Immature natural killer cell (primary cell): ENCODE data around the gene METAP2. TPM values are rescaled to one million over a fixed set of nuclear protein-coding genes. Genes with fewer than 3 reads are reported as not detected.
"Not testable (repeated sequence)": the region's sequence is repeated elsewhere in the genome, so short reads cannot be mapped to it uniquely, and the experiment has no call there.

Source experiments
- DNase-seq, 3 donors: peaks; one replicate each; pipeline ENCODE4 v3.0.0; 2022; ENCODE audit warnings: mixed read lengths in 1 of 3
- H3K27ac Mint-ChIP-seq, 6 donors: one replicate each; pipeline ENCODE4 v1.8.0; 2020; ENCODE audit warnings: mixed read lengths in 6 of 6, mild to moderate bottlenecking in 5 of 6, inconsistent platforms in 4 of 6, moderate library complexity in 3 of 6
- H3K27me3 Mint-ChIP-seq, 3 donors: one replicate each; pipeline ENCODE4 v1.8.0; 2020 to 2021; ENCODE audit warnings: low read depth in 3 of 3, mild to moderate bottlenecking in 3 of 3, mixed read lengths in 3 of 3, moderate library complexity in 3 of 3, inconsistent platforms in 1 of 3
- H3K36me3 Mint-ChIP-seq, 3 donors: one replicate each; pipeline ENCODE4 v1.8.0; 2020; ENCODE audit warnings: mixed read lengths in 3 of 3, inconsistent platforms in 2 of 3, mild to moderate bottlenecking in 2 of 3
- H3K4me1 Mint-ChIP-seq, 2 donors: one replicate each; pipeline ENCODE4 v1.8.0; 2020; ENCODE audit warnings: inconsistent platforms in 2 of 2, mild to moderate bottlenecking in 2 of 2, mixed read lengths in 2 of 2, moderate library complexity in 1 of 2
- H3K4me3 Mint-ChIP-seq, 5 donors: one replicate each; pipeline ENCODE4 v1.8.0; 2020; ENCODE audit warnings: mild to moderate bottlenecking in 5 of 5, mixed read lengths in 5 of 5, inconsistent platforms in 3 of 5, moderate library complexity in 3 of 5
- H3K9me3 Mint-ChIP-seq, 6 donors: one replicate each; pipeline ENCODE4 v1.8.0; 2020; ENCODE audit warnings: mild to moderate bottlenecking in 6 of 6, mixed read lengths in 6 of 6, inconsistent platforms in 4 of 6, moderate library complexity in 3 of 6
- polyA plus RNA-seq, 3 donors: library from polyadenylated mRNA; unstranded; fragments of 300-500 nt; fragmentation: Illumina TruSeq; gene quantifications; one replicate each; pipeline ENCODE4 v1.2.3, GENCODE V29; 2021

METAP2 gene
- 10 to 100 TPM; 26.8 to 47.5 (median 35.3) TPM for polyA plus RNA-seq

DNA sequence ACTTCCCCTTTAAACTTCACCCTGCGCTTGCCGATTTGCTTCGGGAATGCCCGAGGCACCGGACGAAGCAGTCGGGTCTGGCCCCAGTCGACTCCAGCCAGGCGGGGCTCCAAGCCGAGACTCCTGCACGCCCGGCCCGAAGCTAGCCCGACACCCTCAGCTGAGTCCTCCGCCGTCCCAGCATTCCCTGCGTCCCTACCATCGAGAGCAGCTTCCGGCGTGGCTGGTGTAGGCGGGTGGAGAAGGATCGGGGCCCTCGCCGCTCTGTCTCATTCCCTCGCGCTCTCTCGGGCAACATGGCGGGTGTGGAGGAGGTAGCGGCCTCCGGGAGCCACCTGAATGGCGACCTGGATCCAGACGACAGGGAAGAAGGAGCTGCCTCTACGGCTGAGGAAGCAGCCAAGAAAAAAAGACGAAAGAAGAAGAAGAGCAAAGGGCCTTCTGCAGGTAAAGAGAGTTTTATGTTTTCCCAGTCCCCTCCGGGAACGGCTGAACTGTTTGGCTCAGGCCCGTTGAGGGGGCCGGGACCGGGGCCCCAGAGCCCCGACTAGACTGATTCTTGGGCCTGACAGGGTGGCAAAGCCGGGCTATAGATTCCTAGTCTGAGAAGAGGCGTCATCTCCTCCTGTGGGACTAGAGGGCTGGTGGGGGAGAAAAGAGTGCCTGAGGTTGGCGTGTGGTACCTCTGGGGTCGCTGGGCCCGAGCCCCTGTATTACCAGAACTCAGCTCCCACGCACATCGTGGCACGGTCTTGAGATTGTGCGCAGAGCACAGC, at the start of gene METAP2:
TSS of gene METAP2 (plus strand) at position 269 of the 776 bp plus-strand sequence. CDS start at position 297, 28 bp downstream.
- Mint-ChIP-seq H3K9me3 (no peaks in the 10 kb centered on the region), H3K4me3 (peak within 1 kb of the TSS; percentile 100), H3K4me1 (peaks cover 46 to 60% of the 10 kb centered on the region in 2 donors), H3K36me3 (peaks cover 10 to 16% (median 12%) of the 10 kb centered on the region in 3 donors), H3K27ac (peak within 1 kb of the TSS; percentile 97 to 100 (median 98)), H3K27me3 (peaks cover 2 to 7% (median 3%) of the 10 kb centered on the region in 3 donors)
- DNase-seq, result peak; percentile 82 to 85 (median 82)

DNA sequence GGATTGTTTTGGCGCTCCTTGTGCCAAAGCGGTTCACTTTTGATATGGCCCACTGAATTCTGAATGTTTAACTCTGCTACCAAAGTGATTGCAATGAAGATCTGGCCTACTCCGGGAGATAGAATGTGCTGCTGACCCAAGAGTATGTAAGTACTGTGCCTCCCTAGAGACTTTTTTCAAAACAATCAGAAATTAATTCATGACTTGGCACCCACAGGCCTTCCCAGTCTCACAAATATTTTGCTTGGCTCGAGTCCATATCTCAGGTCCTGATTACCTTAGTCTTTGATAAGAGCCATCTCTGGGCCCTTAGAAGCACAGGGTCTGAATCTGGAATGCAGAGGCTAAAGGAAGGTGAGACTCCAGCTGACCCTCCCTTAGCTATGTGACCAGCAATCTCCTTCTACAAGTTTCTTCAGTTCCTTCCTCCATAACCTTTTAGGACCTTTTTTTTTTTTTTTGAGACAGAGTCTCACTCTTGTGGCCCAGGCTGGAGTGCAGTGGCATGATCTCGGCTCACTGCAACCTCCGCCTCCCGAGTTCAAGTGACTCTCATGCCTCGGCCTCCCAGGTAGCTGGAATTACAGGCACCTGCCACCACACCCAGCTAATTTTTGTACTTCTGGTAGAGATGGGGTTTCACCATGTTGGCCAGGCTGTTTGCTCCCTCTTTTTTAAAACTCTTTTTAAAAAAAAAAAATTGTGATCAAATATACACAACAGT, 49.5 kb upstream of the METAP2 start:
- no peaks in the 10 kb centered on the region for H3K9me3 Mint-ChIP-seq
- no peak overlapping the region for H3K4me3 Mint-ChIP-seq
- peaks cover 0 to 3% (median 2%) of the 10 kb centered on the region in 3 donors for H3K27me3 Mint-ChIP-seq

DNA sequence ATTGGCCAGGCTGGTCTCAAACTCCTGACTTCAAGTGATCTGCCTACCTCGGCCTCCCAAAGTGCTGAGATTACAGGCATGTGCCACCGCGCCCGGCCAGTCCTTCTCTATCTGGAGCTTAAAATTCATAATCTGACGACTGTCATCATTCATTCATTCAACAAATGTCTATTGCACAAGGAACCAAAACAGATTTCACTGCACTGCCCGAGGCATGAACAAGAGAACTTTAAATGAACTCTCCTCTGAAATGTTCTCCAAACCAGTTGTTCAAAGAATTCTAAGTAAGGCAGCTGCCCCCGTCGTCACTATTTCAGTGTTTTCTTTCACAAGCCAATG, 44.8 kb upstream of the METAP2 start:
- H3K27me3 Mint-ChIP-seq, result peaks cover 3 to 7% (median 5%) of the 10 kb centered on the region in 3 donors
- H3K36me3 Mint-ChIP-seq, result no peaks in the 10 kb centered on the region
- no peak overlapping the region for H3K4me3 Mint-ChIP-seq
- no peak overlapping the region for H3K27ac Mint-ChIP-seq
- no peaks in the 10 kb centered on the region for H3K9me3 Mint-ChIP-seq
- H3K4me1 Mint-ChIP-seq, result peaks cover 0 to 7% of the 10 kb centered on the region in 2 donors
- DNase-seq, result no peak

More for the DNA sequence above, 49.5 kb upstream of the METAP2 start:
- H3K27ac Mint-ChIP-seq, result no peak overlapping the region
- H3K4me1 Mint-ChIP-seq, result peaks cover 0 to 7% of the 10 kb centered on the region in 2 donors
- no peak for DNase-seq
- H3K36me3 Mint-ChIP-seq, result no peaks in the 10 kb centered on the region

DNA sequence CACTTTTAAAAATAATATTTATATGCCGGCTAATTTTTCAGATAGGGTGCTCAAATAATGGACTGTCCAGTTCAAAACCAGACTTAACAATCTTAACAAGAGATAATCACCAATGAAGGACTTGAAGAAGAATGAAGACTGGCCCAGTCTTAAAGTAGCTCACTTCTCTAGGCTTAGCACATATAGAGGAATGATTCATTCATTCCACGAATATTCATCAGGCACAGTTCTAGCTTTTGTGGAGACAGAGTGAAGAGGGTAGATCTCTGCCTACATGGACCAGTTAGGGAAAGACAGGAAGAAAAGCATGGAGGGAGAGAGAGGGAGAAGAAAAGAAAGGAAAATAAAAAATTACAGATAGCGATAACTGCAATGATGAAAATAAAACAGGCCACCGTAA, 42.8 kb upstream of the METAP2 start:
- Mint-ChIP-seq H3K9me3 (no peaks in the 10 kb centered on the region), H3K4me1 (peaks cover 0 to 7% of the 10 kb centered on the region in 2 donors), H3K27me3 (peaks cover 3 to 7% (median 7%) of the 10 kb centered on the region in 3 donors), H3K4me3 (no peak overlapping the region), H3K27ac (no peak overlapping the region), H3K36me3 (no peaks in the 10 kb centered on the region)
- no peak for DNase-seq

GRCh38 chr12:95435355-95435754, 38.6 kb upstream of the METAP2 start:
- DNase-seq, result no peak
- Mint-ChIP-seq H3K4me3 (no peak overlapping the region), H3K9me3 (no peaks in the 10 kb centered on the region), H3K27ac (no peak overlapping the region), H3K27me3 (peaks cover 0 to 9% (median 6%) of the 10 kb centered on the region in 3 donors), H3K36me3 (no peaks in the 10 kb centered on the region), H3K4me1 (no peaks in the 10 kb centered on the region)

DNA sequence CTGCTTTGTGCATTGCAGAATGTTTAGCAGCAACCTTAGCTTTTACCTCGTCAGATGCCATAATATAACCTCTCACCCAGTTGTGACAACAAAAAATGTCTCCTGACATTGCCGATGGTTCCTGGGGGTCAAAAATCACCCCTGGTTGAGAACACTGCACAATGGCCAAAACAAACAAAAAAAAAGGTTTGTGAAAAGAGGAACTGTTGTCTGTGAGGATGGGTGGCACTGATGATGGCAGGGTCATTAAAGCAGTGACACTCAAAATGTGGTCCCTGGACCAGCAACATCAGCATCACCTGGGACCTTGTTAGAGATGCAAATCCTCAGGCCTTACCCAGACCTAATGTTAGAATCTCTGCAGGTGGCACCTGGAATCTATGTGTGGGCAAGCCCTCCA, 36.4 kb upstream of the METAP2 start:
- DNase-seq, result no peak
- no peaks in the 10 kb centered on the region for H3K9me3 Mint-ChIP-seq
- H3K4me1 Mint-ChIP-seq, result no peaks in the 10 kb centered on the region
- H3K27ac Mint-ChIP-seq, result no peak overlapping the region
- no peak overlapping the region for H3K4me3 Mint-ChIP-seq
- H3K36me3 Mint-ChIP-seq, result no peaks in the 10 kb centered on the region
- H3K27me3 Mint-ChIP-seq, result peaks cover 0 to 11% (median 2%) of the 10 kb centered on the region in 3 donors

GRCh38 chr12:95439461-95440230, 34.3 kb upstream of the METAP2 start:
- Mint-ChIP-seq H3K27ac (peak overlapping the region in 1 of 6 donors; percentile 37), H3K36me3 (no peaks in the 10 kb centered on the region), H3K4me3 (no peak overlapping the region), H3K27me3 (peaks cover 0 to 10% (median 2%) of the 10 kb centered on the region in 3 donors), H3K9me3 (no peaks in the 10 kb centered on the region), H3K4me1 (no peaks in the 10 kb centered on the region)
- DNase-seq, result no peak

DNA sequence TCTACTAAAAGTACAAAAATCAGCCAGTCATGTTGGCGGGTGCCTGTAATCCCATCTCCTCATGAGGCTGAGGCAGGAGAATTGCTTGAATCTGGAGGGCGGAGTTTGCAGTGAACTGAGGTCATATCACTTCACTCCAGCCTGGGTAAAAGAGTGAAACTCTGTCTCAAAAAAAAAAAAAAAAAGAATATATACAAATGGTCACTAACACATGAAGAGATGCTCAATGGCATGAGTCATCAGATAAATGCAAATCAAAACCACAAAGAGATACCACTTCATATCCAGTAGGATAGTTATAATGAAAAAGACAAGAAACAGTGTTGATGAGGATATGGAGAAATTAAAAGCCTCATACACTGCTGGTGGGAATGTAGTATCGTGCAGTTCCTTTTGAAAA, 33.6 kb upstream of the METAP2 start:
- Mint-ChIP-seq H3K27ac (no peak overlapping the region), H3K4me1 (no peaks in the 10 kb centered on the region), H3K36me3 (no peaks in the 10 kb centered on the region), H3K4me3 (no peak overlapping the region), H3K27me3 (peaks cover 0 to 13% (median 2%) of the 10 kb centered on the region in 3 donors), H3K9me3 (no peaks in the 10 kb centered on the region)
- DNase-seq, result no peak

DNA sequence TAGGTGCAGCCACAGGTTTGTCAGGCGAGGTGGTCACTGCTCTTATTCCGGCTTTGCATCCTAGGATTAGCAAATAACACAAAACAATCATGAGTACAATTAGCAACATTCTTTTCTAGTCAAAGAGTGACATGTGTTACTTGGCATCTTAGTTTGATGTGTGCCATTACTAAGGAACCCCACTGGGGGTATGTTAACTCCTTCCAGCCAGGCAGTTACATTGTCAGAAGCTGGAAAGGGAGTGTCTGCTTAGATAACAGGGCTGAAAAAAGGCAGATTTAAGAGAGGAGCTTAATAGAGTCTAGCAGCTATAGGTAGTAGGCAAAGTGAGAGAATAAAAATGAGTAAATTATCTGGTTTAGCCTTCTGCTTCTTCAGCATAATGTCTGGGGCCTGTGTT, 30.5 kb upstream of the METAP2 start:
- no peaks in the 10 kb centered on the region for H3K36me3 Mint-ChIP-seq
- no peaks in the 10 kb centered on the region for H3K9me3 Mint-ChIP-seq
- no peaks in the 10 kb centered on the region for H3K4me1 Mint-ChIP-seq
- no peak overlapping the region for H3K4me3 Mint-ChIP-seq
- peaks cover 2 to 15% (median 3%) of the 10 kb centered on the region in 3 donors for H3K27me3 Mint-ChIP-seq
- no peak overlapping the region for H3K27ac Mint-ChIP-seq
- DNase-seq, result no peak

- H3K27me3 Mint-ChIP-seq, result peaks cover 3 to 17% (median 3%) of the 10 kb centered on the region in 3 donors
- H3K36me3 Mint-ChIP-seq, H3K4me1 Mint-ChIP-seq, DNase-seq, H3K27ac Mint-ChIP-seq, H3K4me3 Mint-ChIP-seq, H3K9me3 Mint-ChIP-seq: not testable (repeated sequence)
Measured at GRCh38 chr12:95445099-95445498, 28.9 kb upstream of the METAP2 start.

GRCh38 chr12:95445884-95446505, 28.0 kb upstream of the METAP2 start:
- no peaks in the 10 kb centered on the region for H3K4me1 Mint-ChIP-seq

GRCh38 chr12:95446506-95446900, 27.4 kb upstream of the METAP2 start:
- Mint-ChIP-seq H3K4me3 (no peak overlapping the region), H3K27me3 (peaks cover 3 to 27% (median 4%) of the 10 kb centered on the region in 3 donors), H3K27ac (no peak overlapping the region), H3K4me1 (no peaks in the 10 kb centered on the region), H3K36me3 (no peaks in the 10 kb centered on the region), H3K9me3 (no peaks in the 10 kb centered on the region)
- no peak for DNase-seq

More at GRCh38 chr12:95445884-95446505, 28.0 kb upstream of the METAP2 start:
- Mint-ChIP-seq H3K4me3 (no peak overlapping the region), H3K27ac (no peak overlapping the region), H3K36me3 (no peaks in the 10 kb centered on the region), H3K9me3 (no peaks in the 10 kb centered on the region), H3K27me3 (peaks cover 3 to 26% (median 4%) of the 10 kb centered on the region in 3 donors)
- no peak for DNase-seq

DNA sequence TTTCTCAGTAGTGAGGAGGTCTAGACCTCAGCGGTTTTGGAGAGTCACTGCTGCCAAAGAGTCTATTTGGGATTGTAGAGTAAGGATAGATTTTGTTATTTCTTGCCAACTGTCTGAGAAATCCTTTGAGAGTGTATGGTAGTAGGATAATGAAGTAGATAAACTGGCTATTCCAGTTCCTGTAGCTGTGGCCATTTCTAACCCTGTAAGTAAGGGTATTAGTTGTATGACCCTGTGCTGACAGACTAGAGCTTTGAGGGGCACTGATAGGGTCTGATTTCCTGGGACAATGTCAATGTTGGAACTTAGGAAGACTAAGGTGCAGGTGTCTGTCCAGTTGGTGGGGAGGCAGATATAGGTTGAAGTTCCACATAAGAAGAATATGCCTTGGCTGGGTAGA, 24.3 kb upstream of the METAP2 start:
- H3K27me3 Mint-ChIP-seq, result peaks cover 4 to 18% (median 4%) of the 10 kb centered on the region in 3 donors
- not testable (repeated sequence) for DNase-seq, H3K9me3 Mint-ChIP-seq, H3K4me1 Mint-ChIP-seq, H3K4me3 Mint-ChIP-seq, H3K36me3 Mint-ChIP-seq, H3K27ac Mint-ChIP-seq
